Ovary (tissue), 3 donors: ENCODE results near the gene OSBPL5.

ENCODE experiments used
- EP300 ChIP-seq: sonication (generic); formaldehyde crosslinking; IDR thresholded peaks from one replicate; pipeline ENCODE4 v1.6.1; 2017; ENCODE audit warnings: antibody characterized with exemption
- TF ChIP-seq, protein P1 (sequence below), 3 donors: fragments of 450-650 bp in 2 of 3; fragments of 200-600 bp in 1 of 3; IDR thresholded peaks; one replicate each; pipeline versions ENCODE4 v1.5.1 to v1.8.0; 2016 to 2022; ENCODE audit warnings: antibody characterized with exemption in 3 of 3, mild to moderate bottlenecking in 1 of 3
- donor health status: DM: no; HTN: no; CAD: no.

DNA sequence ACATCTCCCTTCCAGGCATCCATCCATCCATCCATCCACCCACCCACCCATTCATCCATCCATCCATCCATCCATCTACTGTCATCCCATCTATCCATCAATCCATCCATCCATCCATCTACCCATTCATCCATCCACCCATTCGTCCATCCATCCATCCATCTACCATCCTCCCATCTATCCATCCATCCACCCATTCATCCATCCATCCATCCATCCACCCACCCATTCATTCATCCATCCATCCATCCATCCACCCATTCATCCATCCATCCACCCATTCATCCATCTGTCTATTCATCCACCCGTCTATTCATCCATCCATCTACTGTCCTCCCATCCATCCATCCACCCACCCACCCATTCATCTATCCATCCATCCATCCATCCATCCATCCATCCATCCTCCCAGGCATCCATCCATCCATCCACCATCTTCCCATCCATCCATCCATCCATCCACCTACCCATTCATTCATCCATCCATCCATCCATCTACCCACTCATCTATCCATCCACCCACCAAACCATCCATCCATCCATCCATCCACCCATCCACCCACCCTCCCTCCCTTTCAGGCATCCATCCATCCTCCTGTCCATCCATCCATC, 33.7 kb downstream of the OSBPL5 start:
- TF ChIP-seq EP300, result no peak
- TF ChIP-seq, protein P1, sequence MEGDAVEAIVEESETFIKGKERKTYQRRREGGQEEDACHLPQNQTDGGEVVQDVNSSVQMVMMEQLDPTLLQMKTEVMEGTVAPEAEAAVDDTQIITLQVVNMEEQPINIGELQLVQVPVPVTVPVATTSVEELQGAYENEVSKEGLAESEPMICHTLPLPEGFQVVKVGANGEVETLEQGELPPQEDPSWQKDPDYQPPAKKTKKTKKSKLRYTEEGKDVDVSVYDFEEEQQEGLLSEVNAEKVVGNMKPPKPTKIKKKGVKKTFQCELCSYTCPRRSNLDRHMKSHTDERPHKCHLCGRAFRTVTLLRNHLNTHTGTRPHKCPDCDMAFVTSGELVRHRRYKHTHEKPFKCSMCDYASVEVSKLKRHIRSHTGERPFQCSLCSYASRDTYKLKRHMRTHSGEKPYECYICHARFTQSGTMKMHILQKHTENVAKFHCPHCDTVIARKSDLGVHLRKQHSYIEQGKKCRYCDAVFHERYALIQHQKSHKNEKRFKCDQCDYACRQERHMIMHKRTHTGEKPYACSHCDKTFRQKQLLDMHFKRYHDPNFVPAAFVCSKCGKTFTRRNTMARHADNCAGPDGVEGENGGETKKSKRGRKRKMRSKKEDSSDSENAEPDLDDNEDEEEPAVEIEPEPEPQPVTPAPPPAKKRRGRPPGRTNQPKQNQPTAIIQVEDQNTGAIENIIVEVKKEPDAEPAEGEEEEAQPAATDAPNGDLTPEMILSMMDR (IDR thresholded peaks at IDR 0.05), result no peak
